A549 (cell line): ENCODE data around the gene ZNF622. TPM values are rescaled to one million over a fixed set of nuclear protein-coding genes. Genes with fewer than 3 reads are reported as not detected.
A peak's percentile ranks its signal among the peaks of the same experiment; 100 is the strongest.

ENCODE experiments used
- ATAC-seq, 2 experiments: fragments of 200-7000 bp in 1 of 2; fragments of >200 bp in 1 of 2; cut with Nextera tagmentation in 1 of 2; cut with Tn5 transposase in 1 of 2; 3 replicates each; pipeline versions ENCODE4 v1.8.0 to v1.9.1; 2018 to 2020; ENCODE audit warnings: mild to moderate bottlenecking in 1 of 2, moderate library complexity in 1 of 2
- CTCF ChIA-PET: fragments of 300-600 bp; sonication (Branson Sonifier 250); formaldehyde crosslinking; extraction: SDS; loops from one replicate; lab custom pipeline; 2021; ENCODE audit warnings: antibody characterized with exemption, inconsistent platforms; lab: Yijun Ruan, JAX
- POLR2A ChIA-PET: fragments of 350-600 bp; formaldehyde crosslinking; extraction: SDS; loops from one replicate; lab custom pipeline; 2021; ENCODE audit warnings: antibody characterized with exemption, inconsistent platforms; lab: Yijun Ruan, JAX
- DNase-seq, 2 experiments: peaks; one replicate each; pipeline versions ENCODE4 v3.0.0 to v3.0.0-alpha.2; 2011 to 2016; ENCODE audit warnings: low read depth in 1 of 2, low spot score in 1 of 2
- FAIRE-seq: peaks from 2 replicates; lab custom pipeline; 2011; peaks lifted over from hg19 to GRCh38; lab: Jason Lieb, UNC
- H3K27ac ChIP-seq, 2 experiments: fragments of >200 bp; sonication (Bioruptor Twin); formaldehyde crosslinking; 3 replicates each; pipeline ENCODE4 v1.5.1; 2016 to 2017
- H3K4me1 ChIP-seq: fragments of >200 bp; sonication (Bioruptor Twin); formaldehyde crosslinking; 3 replicates; pipeline ENCODE4 v1.6.1; 2016
- H3K4me2 ChIP-seq: fragments of >200 bp; sonication (Bioruptor Twin); formaldehyde crosslinking; 3 replicates; pipeline ENCODE4 v1.6.1; 2016
- H3K4me3 ChIP-seq: fragments of >200 bp; sonication (Bioruptor Twin); formaldehyde crosslinking; 3 replicates; pipeline ENCODE4 v1.5.1; 2016
- H3K9me3 ChIP-seq: fragments of >200 bp; sonication (Bioruptor Twin); formaldehyde crosslinking; 3 replicates; pipeline ENCODE4 v1.6.1; 2016
- CEBPB ChIP-seq, 2 experiments: fragments of >200 bp in 1 of 2; sonication (Bioruptor Twin) in 1 of 2; formaldehyde crosslinking in 1 of 2; IDR thresholded peaks; 2 replicates each; pipeline ENCODE4 v1.6.1; 2012 to 2016
- CTCF ChIP-seq: fragments of >200 bp; sonication (Bioruptor Twin); formaldehyde crosslinking; IDR thresholded peaks from 3 replicates; pipeline ENCODE4 v1.5.1; 2016
- FOSL2 ChIP-seq, 2 experiments: fragments of 450-650 bp in 1 of 2; fragments of >200 bp in 1 of 2; sonication (Bioruptor Twin) in 1 of 2; formaldehyde crosslinking; IDR thresholded peaks; 2 replicates each; pipeline versions ENCODE4 v1.5.0 to v1.6.1; 2016 to 2020; ENCODE audit warnings: mild to moderate bottlenecking in 1 of 2, moderate library complexity in 1 of 2
- HDAC2 ChIP-seq: fragments of 200-600 bp; sonication (generic); IDR thresholded peaks from 2 replicates; pipeline ENCODE4 v1.6.1; 2016
- HOXA7 ChIP-seq: fragments of 250-450 bp; sonication (Bioruptor Pico); IDR thresholded peaks from 2 replicates; pipeline ENCODE4 v1.5.0; 2020; ENCODE audit warnings: mild to moderate bottlenecking, moderate library complexity
- HOXB13 ChIP-seq: fragments of 250-450 bp; sonication (Bioruptor Pico); IDR thresholded peaks from 2 replicates; pipeline ENCODE4 v1.5.0; 2020; ENCODE audit warnings: low read depth, mild to moderate bottlenecking, moderate library complexity
- KDM1A ChIP-seq: fragments of 200-600 bp; sonication (generic); IDR thresholded peaks from 2 replicates; pipeline ENCODE4 v1.6.1; 2016; ENCODE audit warnings: low read depth, mild to moderate bottlenecking
- MAFK ChIP-seq: fragments of 450-650 bp; IDR thresholded peaks from 2 replicates; pipeline ENCODE4 v1.6.1; 2014; ENCODE audit not compliant: partially characterized antibody
- NFE2L2 ChIP-seq: fragments of 150-350 bp; conservative IDR thresholded peaks from 2 replicates; pipeline ENCODE4 v1.6.1; 2014; ENCODE audit warnings: low read length
- NPAS2 ChIP-seq: fragments of 250-450 bp; sonication (Bioruptor Pico); IDR thresholded peaks from 2 replicates; pipeline ENCODE4 v1.8.0; 2022; ENCODE audit warnings: mild to moderate bottlenecking, moderate library complexity, borderline replicate concordance
- RAD21 ChIP-seq, 2 experiments: fragments of >200 bp in 1 of 2; sonication (Bioruptor Twin) in 1 of 2; formaldehyde crosslinking in 1 of 2; IDR thresholded peaks in 1 of 2; conservative IDR thresholded peaks in 1 of 2; 2 replicates in 1 of 2; 3 replicates in 1 of 2; pipeline ENCODE4 v1.6.1; 2012 to 2018; ENCODE audit warnings: inconsistent platforms in 1 of 2
- REST ChIP-seq: fragments of 200-600 bp; sonication (generic); IDR thresholded peaks from 2 replicates; pipeline ENCODE4 v1.6.1; 2016; ENCODE audit warnings: antibody characterized with exemption, mild to moderate bottlenecking, moderate library complexity
- RNF2 ChIP-seq: fragments of 200-600 bp; sonication (generic); IDR thresholded peaks from 2 replicates; pipeline ENCODE4 v1.6.1; 2016; ENCODE audit warnings: low read depth, mild to moderate bottlenecking, antibody characterized with exemption, moderate library complexity, borderline replicate concordance
- ZFP36 ChIP-seq: fragments of 450-650 bp; IDR thresholded peaks from 2 replicates; pipeline ENCODE4 v1.6.1; 2014; ENCODE audit warnings: borderline replicate concordance; ENCODE audit not compliant: partially characterized antibody
- ZNF302 ChIP-seq: fragments of 250-450 bp; sonication (Bioruptor Pico); IDR thresholded peaks from 2 replicates; pipeline ENCODE4 v1.9.0; 2021; ENCODE audit warnings: inconsistent platforms, mild to moderate bottlenecking, moderate library complexity
- WGBS: methylation state at CpG from one replicate; pipeline ENCODE4 v1.1.6; 2017; ENCODE audit errors: missing lambda C conversion rate; 5-methylcytosine and 5-hydroxymethylcytosine counted together
- polyA plus RNA-seq, 4 experiments: library from polyadenylated mRNA; depleted of rRNA in 3 of 4; stranded (reverse); fragments of >200 nt; fragmentation: RNase III in 1 of 4; extraction: RNeasy Plus Mini Kit Qiagen cat#74134 plus additional on column Dnase treatment in 1 of 4; gene quantifications; 2 replicates in 3 of 4; 3 replicates in 1 of 4; pipeline ENCODE4 v1.2.3, GENCODE V29; 2011 to 2017
- TF ChIP-seq, protein P1 (sequence below): fragments of 250-450 bp; sonication (Bioruptor Pico); IDR thresholded peaks from 2 replicates; pipeline ENCODE4 v1.5.0; 2020; ENCODE audit warnings: low read depth, mild to moderate bottlenecking, moderate library complexity
- TF ChIP-seq, protein P2 (sequence below): IDR thresholded peaks from 2 replicates; pipeline ENCODE4 v1.6.1; 2012
- TF ChIP-seq, protein P3 (sequence below): fragments of 150-350 bp; IDR thresholded peaks from 2 replicates; pipeline ENCODE4 v1.6.1; 2014; ENCODE audit warnings: low read depth, mild to moderate bottlenecking, low read length

Gene ZNF622
- polyA plus RNA-seq, 2 of the 4 experiments (the other 2 are of a cell fraction), result 23.2 to 38.0 TPM

- CTCF ChIA-PET, result interaction anchor here (0.6 to 4.0 kb wide), 16 partner anchors 10 to 966 kb away, joined by 3 to 34 read pairs (median 6); no protein-coding TSS in a partner anchor
- no peak for ATAC-seq
Measured at GRCh38 chr5:16455668-16456067, 9.9 kb downstream of the ZNF622 start.

More at GRCh38 chr5:16455668-16456067, 9.9 kb downstream of the ZNF622 start:
- Histone ChIP-seq H3K4me2 (peak overlapping the region; percentile 3; the same call in 1 of the 3 replicates), H3K9me3 (no peaks in the 10 kb centered on the region), H3K4me1 (peaks cover 5% of the 10 kb centered on the region; the same call in 2 of the 3 replicates), H3K4me3 (no peak overlapping the region), H3K27ac (peak overlapping the region in 1 of 2 experiments; percentile 52; a peak in 2 of 6 replicates)
- no peak for TF ChIP-seq NPAS2 (CRISPR knock-in tag)
- no peak for TF ChIP-seq REST
- no peak for TF ChIP-seq ZFP36
- TF ChIP-seq ZNF302 (CRISPR knock-in tag), result no peak
- TF ChIP-seq NFE2L2, result no peak
- no peak for TF ChIP-seq FOSL2 (IDR thresholded peaks at IDR 0.05)
- TF ChIP-seq FOSL2 (CRISPR knock-in tag; IDR thresholded peaks at IDR 0.05), result no peak
- TF ChIP-seq, protein P1, sequence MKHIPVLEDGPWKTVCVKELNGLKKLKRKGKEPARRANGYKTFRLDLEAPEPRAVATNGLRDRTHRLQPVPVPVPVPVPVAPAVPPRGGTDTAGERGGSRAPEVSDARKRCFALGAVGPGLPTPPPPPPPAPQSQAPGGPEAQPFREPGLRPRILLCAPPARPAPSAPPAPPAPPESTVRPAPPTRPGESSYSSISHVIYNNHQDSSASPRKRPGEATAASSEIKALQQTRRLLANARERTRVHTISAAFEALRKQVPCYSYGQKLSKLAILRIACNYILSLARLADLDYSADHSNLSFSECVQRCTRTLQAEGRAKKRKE (CRISPR knock-in tag), result no peak
- TF ChIP-seq, protein P2, sequence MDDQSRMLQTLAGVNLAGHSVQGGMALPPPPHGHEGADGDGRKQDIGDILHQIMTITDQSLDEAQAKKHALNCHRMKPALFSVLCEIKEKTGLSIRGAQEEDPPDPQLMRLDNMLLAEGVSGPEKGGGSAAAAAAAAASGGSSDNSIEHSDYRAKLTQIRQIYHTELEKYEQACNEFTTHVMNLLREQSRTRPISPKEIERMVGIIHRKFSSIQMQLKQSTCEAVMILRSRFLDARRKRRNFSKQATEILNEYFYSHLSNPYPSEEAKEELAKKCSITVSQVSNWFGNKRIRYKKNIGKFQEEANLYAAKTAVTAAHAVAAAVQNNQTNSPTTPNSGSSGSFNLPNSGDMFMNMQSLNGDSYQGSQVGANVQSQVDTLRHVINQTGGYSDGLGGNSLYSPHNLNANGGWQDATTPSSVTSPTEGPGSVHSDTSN, result no peak
- no peak for TF ChIP-seq RNF2
- TF ChIP-seq CEBPB (IDR thresholded peaks at IDR 0.05), result no peak
- no peak for TF ChIP-seq HDAC2
- TF ChIP-seq, protein P3, sequence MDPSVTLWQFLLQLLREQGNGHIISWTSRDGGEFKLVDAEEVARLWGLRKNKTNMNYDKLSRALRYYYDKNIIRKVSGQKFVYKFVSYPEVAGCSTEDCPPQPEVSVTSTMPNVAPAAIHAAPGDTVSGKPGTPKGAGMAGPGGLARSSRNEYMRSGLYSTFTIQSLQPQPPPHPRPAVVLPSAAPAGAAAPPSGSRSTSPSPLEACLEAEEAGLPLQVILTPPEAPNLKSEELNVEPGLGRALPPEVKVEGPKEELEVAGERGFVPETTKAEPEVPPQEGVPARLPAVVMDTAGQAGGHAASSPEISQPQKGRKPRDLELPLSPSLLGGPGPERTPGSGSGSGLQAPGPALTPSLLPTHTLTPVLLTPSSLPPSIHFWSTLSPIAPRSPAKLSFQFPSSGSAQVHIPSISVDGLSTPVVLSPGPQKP, result no peak
- TF ChIP-seq HOXA7 (CRISPR knock-in tag), result no peak
- no peak for TF ChIP-seq MAFK
- TF ChIP-seq HOXB13, result no peak
- TF ChIP-seq CTCF, result no peak
- TF ChIP-seq RAD21 (conservative IDR thresholded peaks at IDR 0.05 in 1 of 2, IDR thresholded peaks at IDR 0.05 in 1 of 2), result no peak
- no peak for TF ChIP-seq KDM1A
- POLR2A ChIA-PET, result interaction anchor here (1.0 kb wide), 2 partner anchors 11 to 295 kb away, joined by 3 to 4 read pairs; no protein-coding TSS in a partner anchor
- WGBS, result 89% methylated on average over 5 of the region's 5 CpGs
- DNase-seq, result no peak
- FAIRE-seq, result no peak
